HG02571 (cell line): ENCODE results near the gene AK1.
"Not testable (repeated sequence)": the region's sequence is repeated elsewhere in the genome, so short reads cannot be mapped to it uniquely, and the experiment has no call there.

Source experiments
- ATAC-seq: cut with Tn5 transposase; IDR thresholded peaks from one replicate; pipeline ENCODE4 v1.9.1; 2021; ENCODE audit warnings: mild to moderate bottlenecking, moderate library complexity; ENCODE audit not compliant: unreplicated experiment

AK1 gene

GRCh38 chr9:127884976-127885490 is 7.6 kb upstream of the AK1 start:
- ATAC-seq: no peak

GRCh38 chr9:127884427-127884911 is 7.0 kb upstream of the AK1 start:
- no peak for ATAC-seq

GRCh38 chr9:127883959-127884358 is 6.5 kb upstream of the AK1 start:
- ATAC-seq: no peak

- not testable (repeated sequence) for ATAC-seq
These were observed 4.2 kb upstream of the AK1 start for GRCh38 chr9:127881715-127882114.

- no peak for ATAC-seq
These were observed 2.7 kb upstream of the AK1 start for GRCh38 chr9:127880143-127880542.

- no peak for ATAC-seq
These were observed 1.3 kb upstream of the AK1 start for GRCh38 chr9:127878652-127879390.

- ATAC-seq: no peak
These were observed 651 bp upstream of the AK1 start for GRCh38 chr9:127878001-127878651.

- ATAC-seq: no peak
These were observed 512 bp downstream of the AK1 start for GRCh38 chr9:127876764-127877562.

GRCh38 chr9:127876026-127876763 is 1.3 kb downstream of the AK1 start:
- ATAC-seq: no peak

GRCh38 chr9:127875306-127875966 is 2.0 kb downstream of the AK1 start:
- no peak for ATAC-seq

GRCh38 chr9:127874301-127875221 is 2.9 kb downstream of the AK1 start:
- ATAC-seq: no peak

GRCh38 chr9:127873886-127874285 is 3.6 kb downstream of the AK1 start:
- ATAC-seq: no peak

GRCh38 chr9:127873223-127873691 is 4.2 kb downstream of the AK1 start:
- no peak for ATAC-seq

- ATAC-seq: no peak
These were observed 4.9 kb downstream of the AK1 start for GRCh38 chr9:127872369-127873222.

GRCh38 chr9:127871531-127871930 is 5.9 kb downstream of the AK1 start:
- no peak for ATAC-seq

GRCh38 chr9:127870887-127871286 is 6.6 kb downstream of the AK1 start:
- ATAC-seq: no peak

- not testable (repeated sequence) for ATAC-seq
These were observed 7.4 kb downstream of the AK1 start for GRCh38 chr9:127870153-127870491.
